ENCODE measurements around the gene CRP.

GRCh38 chr1:159715855-159716254 lies 1.5 kb upstream of the CRP start:
- TF ChIP-seq CTCF (IDR thresholded peaks at IDR 0.05; ENCODE audit: low read depth, low read length) (no peak), EZH2phosphoT487 (IDR thresholded peaks at IDR 0.05; ENCODE audit: low read depth) (no peak)

Data from OCI-LY3 (cell line).